ENCODE results near the gene CBX5. TPM values are rescaled to one million over a fixed set of nuclear protein-coding genes. Genes with fewer than 3 reads are reported as not detected.
"Not testable (repeated sequence)": the region's sequence is repeated elsewhere in the genome, so short reads cannot be mapped to it uniquely, and the experiment has no call there.

Gene CBX5
- total and polyA plus RNA-seq, 2 experiments from 2014 or later, result 29.6 to 37.6 TPM

- Histone ChIP-seq H3K9ac (no peak overlapping the region), H3K4me1 (ENCODE audit: insufficient read depth) (peaks cover 23% of the 10 kb centered on the region), H2AFZ (no peak overlapping the region), H3K27me3 (replicated peaks; ENCODE audit: insufficient read depth) (no peaks in the 10 kb centered on the region), H3K36me3 (ENCODE audit: low read depth) (no peaks in the 10 kb centered on the region), H3K9me3 (ENCODE audit: low read depth) (no peaks in the 10 kb centered on the region), H3K4me2 (ENCODE audit: unreplicated experiment) (no peak overlapping the region), H3K27ac (peak overlapping the region; percentile 90), H4K20me1 (ENCODE audit: insufficient read depth) (no peaks in the 10 kb centered on the region), H3K4me3 (no peak overlapping the region), H3K9me2 (ENCODE audit: insufficient read depth) (no peaks in the 10 kb centered on the region), H3K79me2 (ENCODE audit: insufficient read depth) (no peaks in the 10 kb centered on the region), H3F3A (ENCODE audit: insufficient read depth) (peaks cover 47% of the 10 kb centered on the region)
- in situ Hi-C loops (cut with MboI), result no loop called here
- DNase-seq, result no peak
- 86 to 88% methylated on average over 1 of the region's 1 CpG for WGBS, 2 experiments (ENCODE audit: low coverage in 1 of 2, low lambda C conversion rate in 2 of 2, missing lambda C conversion rate in 2 of 2)
- TF ChIP-seq EZH2phosphoT487 (IDR thresholded peaks at IDR 0.05; ENCODE audit: insufficient read depth, low read depth), result no peak
- no peak for TF ChIP-seq EZH2 (IDR thresholded peaks at IDR 0.05; ENCODE audit: insufficient read depth, poor library complexity, severe bottlenecking)
Observed at GRCh38 chr12:54228471-54228870, 51.5 kb downstream of the CBX5 start.

- not testable (repeated sequence) for H3K9me2 ChIP-seq (ENCODE audit: insufficient read depth)
Observed at GRCh38 chr12:54227927-54228326, 52.0 kb downstream of the CBX5 start.

GRCh38 chr12:54227376-54227775, 52.5 kb downstream of the CBX5 start:
- H4K20me1 ChIP-seq (ENCODE audit: insufficient read depth), result no peaks in the 10 kb centered on the region
- H3F3A ChIP-seq (ENCODE audit: insufficient read depth), result peaks cover 43% of the 10 kb centered on the region
- no peak overlapping the region for H3K4me3 ChIP-seq
- no peak overlapping the region for H3K4me2 ChIP-seq (ENCODE audit: unreplicated experiment)
- H3K9ac ChIP-seq, result no peak overlapping the region
- peaks cover 28% of the 10 kb centered on the region for H3K4me1 ChIP-seq (ENCODE audit: insufficient read depth)
- no peaks in the 10 kb centered on the region for H3K79me2 ChIP-seq (ENCODE audit: insufficient read depth)
- no peaks in the 10 kb centered on the region for H3K9me2 ChIP-seq (ENCODE audit: insufficient read depth)
- no peaks in the 10 kb centered on the region for H3K27me3 ChIP-seq (replicated peaks; ENCODE audit: insufficient read depth)
- DNase-seq, result no peak
- no peaks in the 10 kb centered on the region for H3K36me3 ChIP-seq (ENCODE audit: low read depth)
- H2AFZ ChIP-seq, result no peak overlapping the region
- no peak for TF ChIP-seq EZH2 (IDR thresholded peaks at IDR 0.05; ENCODE audit: insufficient read depth, poor library complexity, severe bottlenecking)
- TF ChIP-seq EZH2phosphoT487 (IDR thresholded peaks at IDR 0.05; ENCODE audit: insufficient read depth, low read depth), result no peak
- H3K9me3 ChIP-seq (ENCODE audit: low read depth), result no peaks in the 10 kb centered on the region
- in situ Hi-C loops (cut with MboI), result no loop called here
- H3K27ac ChIP-seq, result no peak overlapping the region
- 80 to 81% methylated on average over 4 of the region's 4 CpGs for WGBS, 2 experiments (ENCODE audit: low coverage in 1 of 2, low lambda C conversion rate in 2 of 2, missing lambda C conversion rate in 2 of 2)

More at GRCh38 chr12:54227927-54228326, 52.0 kb downstream of the CBX5 start:
- H3K9me3 ChIP-seq (ENCODE audit: low read depth); H3K79me2 ChIP-seq (ENCODE audit: insufficient read depth); H3K9ac ChIP-seq; H4K20me1 ChIP-seq (ENCODE audit: insufficient read depth); H3K4me2 ChIP-seq (ENCODE audit: unreplicated experiment); H3K4me3 ChIP-seq; H2AFZ ChIP-seq; H3K36me3 ChIP-seq (ENCODE audit: low read depth); H3K27ac ChIP-seq; in situ Hi-C loops (cut with MboI); DNase-seq; H3K27me3 ChIP-seq (replicated peaks; ENCODE audit: insufficient read depth): not testable (repeated sequence)
- Histone ChIP-seq H3F3A (ENCODE audit: insufficient read depth) (peaks cover 45% of the 10 kb centered on the region), H3K4me1 (ENCODE audit: insufficient read depth) (peaks cover 25% of the 10 kb centered on the region)
- WGBS, 2 experiments (ENCODE audit: low coverage in 1 of 2, low lambda C conversion rate in 2 of 2, missing lambda C conversion rate in 2 of 2), result 72 to 75% methylated on average over 6 of the region's 6 CpGs

- in situ Hi-C loops (cut with MboI), result no loop called here
- Histone ChIP-seq H3K4me1 (ENCODE audit: insufficient read depth) (peaks cover 38% of the 10 kb centered on the region), H3K79me2 (ENCODE audit: insufficient read depth) (no peaks in the 10 kb centered on the region), H3F3A (ENCODE audit: insufficient read depth) (peaks cover 33% of the 10 kb centered on the region), H2AFZ (no peak overlapping the region), H3K27ac (no peak overlapping the region), H3K9ac (no peak overlapping the region), H3K4me2 (ENCODE audit: unreplicated experiment) (no peak overlapping the region), H4K20me1 (ENCODE audit: insufficient read depth) (no peaks in the 10 kb centered on the region), H3K9me3 (ENCODE audit: low read depth) (no peaks in the 10 kb centered on the region), H3K36me3 (ENCODE audit: low read depth) (no peaks in the 10 kb centered on the region), H3K9me2 (ENCODE audit: insufficient read depth) (no peaks in the 10 kb centered on the region), H3K4me3 (no peak overlapping the region), H3K27me3 (replicated peaks; ENCODE audit: insufficient read depth) (no peaks in the 10 kb centered on the region)
- peak; percentile 42 for DNase-seq
- TF ChIP-seq EZH2 (IDR thresholded peaks at IDR 0.05; ENCODE audit: insufficient read depth, poor library complexity, severe bottlenecking) (no peak), EZH2phosphoT487 (IDR thresholded peaks at IDR 0.05; ENCODE audit: insufficient read depth, low read depth) (no peak)
- WGBS, 2 experiments (ENCODE audit: low coverage in 1 of 2, low lambda C conversion rate in 2 of 2, missing lambda C conversion rate in 2 of 2), result 40 to 57% methylated on average over 1 of the region's 1 CpG
Observed at GRCh38 chr12:54225666-54226065, 54.3 kb downstream of the CBX5 start.

GRCh38 chr12:54222609-54223008, 57.3 kb downstream of the CBX5 start:
- Histone ChIP-seq H3F3A (ENCODE audit: insufficient read depth) (peaks cover 14% of the 10 kb centered on the region), H3K9ac (0 out of 2 replicates have a peak overlapping the region, but pooled peaks have one; percentile 28), H4K20me1 (ENCODE audit: insufficient read depth) (no peaks in the 10 kb centered on the region), H3K4me3 (no peak overlapping the region), H3K4me2 (ENCODE audit: unreplicated experiment) (peak overlapping the region; percentile 38), H2AFZ (peak overlapping the region; percentile 57), H3K4me1 (ENCODE audit: insufficient read depth) (peaks cover 20% of the 10 kb centered on the region), H3K79me2 (ENCODE audit: insufficient read depth) (no peaks in the 10 kb centered on the region), H3K27me3 (replicated peaks; ENCODE audit: insufficient read depth) (no peaks in the 10 kb centered on the region), H3K36me3 (ENCODE audit: low read depth) (no peaks in the 10 kb centered on the region), H3K27ac (peak overlapping the region; percentile 70), H3K9me3 (ENCODE audit: low read depth) (no peaks in the 10 kb centered on the region), H3K9me2 (ENCODE audit: insufficient read depth) (no peaks in the 10 kb centered on the region)
- TF ChIP-seq EZH2phosphoT487 (IDR thresholded peaks at IDR 0.05; ENCODE audit: insufficient read depth, low read depth), result peak; percentile 88
- no peak for TF ChIP-seq EZH2 (IDR thresholded peaks at IDR 0.05; ENCODE audit: insufficient read depth, poor library complexity, severe bottlenecking)
- peak; percentile 98 for DNase-seq
- WGBS, 2 experiments (ENCODE audit: low coverage in 1 of 2, low lambda C conversion rate in 2 of 2, missing lambda C conversion rate in 2 of 2), result 0 to 4% methylated on average over 1 of the region's 1 CpG
- in situ Hi-C loops (cut with MboI), result no loop called here

Data from GM23248 (cell line).